ENCODE measurements around the gene RNF113A. TPM values are rescaled to one million over a fixed set of nuclear protein-coding genes. Genes with fewer than 3 reads are reported as not detected.
"Not testable (repeated sequence)": the region's sequence is repeated elsewhere in the genome, so short reads cannot be mapped to it uniquely, and the experiment has no call there.

The RNF113A gene
- total and polyA plus RNA-seq, 9 donors: 9.5 to 18.5 (median 13.5) TPM

DNA sequence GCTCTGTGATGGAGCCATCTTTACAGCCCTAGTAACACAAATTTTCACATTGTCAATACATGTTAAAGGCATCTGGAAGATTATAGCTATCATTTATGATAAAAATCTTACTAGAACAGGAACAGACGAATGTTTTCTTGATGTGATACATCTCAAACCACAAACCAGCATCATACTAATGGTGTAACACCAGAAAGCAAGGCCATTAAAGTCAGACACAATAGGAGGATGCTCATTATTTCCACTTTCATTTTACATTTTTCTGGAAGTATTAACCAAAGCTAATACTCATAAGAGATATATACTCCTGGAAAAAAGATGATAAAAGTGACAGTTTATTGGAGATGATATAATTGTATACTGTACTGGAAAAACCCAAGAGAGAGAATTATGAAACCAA, 29.4 kb upstream of the RNF113A start:
- intact Hi-C loops (cut with DNase I): no loop called here
- H3K27me3 ChIP-seq: no peaks in the 10 kb centered on the region
- H3K36me3 ChIP-seq: no peaks in the 10 kb centered on the region
- H3K4me3 ChIP-seq: no peak overlapping the region
- H3K9me3 ChIP-seq: no peaks in the 10 kb centered on the region
- H3K4me1 ChIP-seq (ENCODE audit: insufficient read depth): no peaks in the 10 kb centered on the region
- TF ChIP-seq, protein P1, sequence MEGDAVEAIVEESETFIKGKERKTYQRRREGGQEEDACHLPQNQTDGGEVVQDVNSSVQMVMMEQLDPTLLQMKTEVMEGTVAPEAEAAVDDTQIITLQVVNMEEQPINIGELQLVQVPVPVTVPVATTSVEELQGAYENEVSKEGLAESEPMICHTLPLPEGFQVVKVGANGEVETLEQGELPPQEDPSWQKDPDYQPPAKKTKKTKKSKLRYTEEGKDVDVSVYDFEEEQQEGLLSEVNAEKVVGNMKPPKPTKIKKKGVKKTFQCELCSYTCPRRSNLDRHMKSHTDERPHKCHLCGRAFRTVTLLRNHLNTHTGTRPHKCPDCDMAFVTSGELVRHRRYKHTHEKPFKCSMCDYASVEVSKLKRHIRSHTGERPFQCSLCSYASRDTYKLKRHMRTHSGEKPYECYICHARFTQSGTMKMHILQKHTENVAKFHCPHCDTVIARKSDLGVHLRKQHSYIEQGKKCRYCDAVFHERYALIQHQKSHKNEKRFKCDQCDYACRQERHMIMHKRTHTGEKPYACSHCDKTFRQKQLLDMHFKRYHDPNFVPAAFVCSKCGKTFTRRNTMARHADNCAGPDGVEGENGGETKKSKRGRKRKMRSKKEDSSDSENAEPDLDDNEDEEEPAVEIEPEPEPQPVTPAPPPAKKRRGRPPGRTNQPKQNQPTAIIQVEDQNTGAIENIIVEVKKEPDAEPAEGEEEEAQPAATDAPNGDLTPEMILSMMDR (IDR thresholded peaks at IDR 0.05): no peak
- no peak for TF ChIP-seq EP300 (IDR thresholded peaks at IDR 0.05)
- no peak for TF ChIP-seq POLR2A (IDR thresholded peaks at IDR 0.05)
- DNase-seq: no peak
- 51 to 67% (median 56%) methylated on average over 1 of the region's 1 CpG for WGBS, 3 donors
- H3K27ac ChIP-seq: no peak overlapping the region

DNA sequence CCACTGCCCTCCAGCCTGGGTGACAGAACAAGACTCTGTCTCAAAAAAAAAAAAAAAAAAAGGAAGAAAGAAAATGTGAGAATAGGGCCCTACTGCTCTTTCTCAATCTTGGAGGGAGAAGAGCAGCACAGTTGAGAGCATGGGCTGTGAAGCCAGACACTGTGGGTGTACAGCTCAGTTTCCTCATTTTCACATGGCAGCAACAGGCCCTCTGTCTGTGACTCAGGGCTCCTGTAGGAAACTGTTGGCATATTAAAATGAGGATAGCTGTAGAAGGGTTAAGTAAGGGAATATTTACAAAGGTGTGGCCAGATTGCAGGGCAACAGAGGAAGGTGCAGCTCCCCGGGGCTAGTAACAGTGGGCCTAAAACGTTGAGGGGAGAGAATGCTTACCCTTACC, 27.6 kb upstream of the RNF113A start:
- H3K27ac ChIP-seq: no peak overlapping the region
- no peaks in the 10 kb centered on the region for H3K36me3 ChIP-seq
- H3K27me3 ChIP-seq: no peaks in the 10 kb centered on the region
- H3K4me1 ChIP-seq (ENCODE audit: insufficient read depth): no peaks in the 10 kb centered on the region
- TF ChIP-seq EP300 (IDR thresholded peaks at IDR 0.05): no peak
- TF ChIP-seq POLR2A (IDR thresholded peaks at IDR 0.05): no peak
- TF ChIP-seq, protein P1 (IDR thresholded peaks at IDR 0.05): no peak
- WGBS, 3 donors: 23 to 30% (median 29%) methylated on average over 2 of the region's 2 CpGs
- H3K4me3 ChIP-seq: no peak overlapping the region
- DNase-seq: no peak
- no peaks in the 10 kb centered on the region for H3K9me3 ChIP-seq
- intact Hi-C loops (cut with DNase I): no loop called here

DNA sequence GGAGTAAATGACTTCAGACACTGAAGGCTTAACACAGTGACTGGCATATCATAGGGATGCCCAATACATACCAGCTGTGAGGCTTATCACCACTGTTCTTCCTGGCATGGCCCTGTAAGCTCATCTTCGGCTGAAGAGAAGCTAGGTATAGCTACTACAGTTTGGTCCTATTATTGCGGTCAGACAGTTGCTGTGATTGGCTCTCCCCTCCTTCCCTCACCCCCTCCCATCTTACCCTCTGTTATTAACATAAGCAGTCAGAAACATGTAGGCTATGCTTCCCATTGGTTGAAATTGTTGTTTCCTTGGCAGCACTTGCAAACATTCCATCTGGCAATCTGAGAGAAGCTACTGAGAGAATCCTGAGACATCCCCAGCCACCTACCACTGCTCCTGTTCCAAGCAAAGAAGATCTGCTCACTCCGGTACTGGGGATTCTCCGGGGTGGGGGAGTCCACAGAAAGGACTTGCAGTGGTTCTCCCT, 24.4 kb upstream of the RNF113A start, which contains the start of gene AKAP14:
AKAP14 (plus strand) TSS at position 51 of the 484 bp plus-strand sequence. CDS start 7,331 bp downstream, outside the sequence.
- no peaks in the 10 kb centered on the region for H3K4me1 ChIP-seq (ENCODE audit: insufficient read depth)
- H3K4me3 ChIP-seq: no peak within 1 kb of the TSS
- H3K36me3 ChIP-seq: no peaks in the 10 kb centered on the region
- H3K27me3 ChIP-seq: no peaks in the 10 kb centered on the region
- no peak for DNase-seq
- H3K27ac ChIP-seq: no peak within 1 kb of the TSS
- 45 to 49% (median 49%) methylated on average over 4 of the region's 4 CpGs for WGBS, 3 donors
- H3K9me3 ChIP-seq: no peaks in the 10 kb centered on the region
- TF ChIP-seq EP300 (IDR thresholded peaks at IDR 0.05) (no peak), POLR2A (IDR thresholded peaks at IDR 0.05) (no peak)
- TF ChIP-seq, protein P1 (IDR thresholded peaks at IDR 0.05): no peak
- intact Hi-C loops (cut with DNase I): no loop called here

DNA sequence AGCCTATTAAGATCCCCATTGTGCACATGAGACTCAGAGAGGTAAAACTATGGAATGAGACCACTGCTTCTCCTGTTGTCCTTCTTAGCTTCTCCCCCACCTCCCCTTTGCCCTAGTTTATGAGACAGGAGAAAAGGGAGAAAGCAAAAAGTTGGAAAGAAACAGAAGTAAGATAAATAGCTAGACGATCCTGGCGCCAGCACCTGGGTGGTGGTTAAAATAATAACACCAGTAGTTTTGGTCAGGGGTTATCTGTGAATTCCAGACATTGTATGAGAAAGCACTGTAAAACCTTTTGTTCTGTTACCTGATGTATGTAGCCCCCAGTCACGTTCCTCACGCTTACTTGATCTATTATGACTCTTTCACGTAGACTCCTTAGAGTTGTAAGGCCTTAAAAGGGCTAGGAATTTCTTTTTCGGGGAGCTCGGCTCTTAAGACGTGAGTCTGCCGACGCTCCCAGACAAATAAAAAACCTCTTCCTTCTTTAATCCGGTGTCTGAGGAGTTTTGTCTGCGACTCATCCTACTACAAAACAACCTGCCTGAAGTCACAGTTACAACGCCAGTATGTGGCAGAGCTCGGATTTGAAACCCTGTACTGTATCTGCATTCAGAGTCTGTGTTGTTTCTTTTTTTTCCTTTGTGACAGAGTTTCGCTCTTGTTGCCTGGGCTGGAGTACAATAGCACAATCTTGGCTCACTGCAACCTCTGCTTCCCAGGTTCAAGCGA, 20.6 kb upstream of the RNF113A start:
- H3K4me1 ChIP-seq (ENCODE audit: insufficient read depth); intact Hi-C loops (cut with DNase I); H3K36me3 ChIP-seq; H3K27ac ChIP-seq; H3K27me3 ChIP-seq; H3K4me3 ChIP-seq; H3K9me3 ChIP-seq; DNase-seq: not testable (repeated sequence)
- 51 to 66% (median 53%) methylated on average over 16 of the region's 16 CpGs for WGBS, 3 donors

DNA sequence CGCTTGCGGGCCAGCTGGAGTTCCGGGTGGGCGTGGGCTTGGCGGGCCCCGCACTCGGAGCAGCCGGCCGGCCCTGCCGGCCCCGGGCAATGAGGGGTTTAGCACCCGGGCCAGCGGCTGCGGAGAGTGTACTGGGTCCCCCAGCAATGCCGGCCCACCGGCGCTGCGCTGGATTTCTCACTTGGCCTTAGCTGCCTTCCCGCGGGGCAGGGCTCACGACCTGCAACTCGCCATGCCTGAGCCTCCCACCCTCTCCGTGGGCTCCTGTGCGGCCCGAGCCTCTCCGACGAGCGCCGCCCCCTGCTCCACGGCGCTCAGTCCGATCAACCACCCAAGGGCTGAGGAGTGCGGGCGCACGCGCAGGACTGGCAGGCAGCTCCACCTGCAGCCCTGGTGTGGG, 19.1 kb upstream of the RNF113A start:
- H3K36me3 ChIP-seq; H3K27me3 ChIP-seq; intact Hi-C loops (cut with DNase I); H3K27ac ChIP-seq; DNase-seq; H3K4me1 ChIP-seq (ENCODE audit: insufficient read depth); H3K4me3 ChIP-seq; H3K9me3 ChIP-seq: not testable (repeated sequence)
- WGBS, 3 donors: 84 to 88% (median 85%) methylated on average over 28 to 36 of the region's 36 CpGs

Data from ovary (tissue), 9 donors.